Lower leg skin (tissue), 4 donors: Measurements from ENCODE around the gene VPS52. TPM values are rescaled to one million over a fixed set of nuclear protein-coding genes. Genes with fewer than 3 reads are reported as not detected.

Experiments
- DNase-seq, 2 donors: peaks; one replicate each; pipeline ENCODE4 v3.0.0-alpha.2; 2019; ENCODE audit warnings: low spot score in 2 of 2
- H3K4me3 ChIP-seq: fragments of 200-600 bp; sonication (generic); 2 replicates; pipeline ENCODE4 v1.5.1; 2017; ENCODE audit warnings: mild to moderate bottlenecking, low read depth; ENCODE audit not compliant: poor library complexity, severe bottlenecking
- CTCF ChIP-seq, 3 donors: fragments of 450-650 bp; IDR thresholded peaks; one replicate each; pipeline ENCODE4 v1.5.1; 2016; ENCODE audit warnings: antibody characterized with exemption in 3 of 3, mild to moderate bottlenecking in 3 of 3, moderate library complexity in 2 of 3
- POLR2A ChIP-seq, 2 donors: fragments of 450-650 bp; IDR thresholded peaks; one replicate each; pipeline ENCODE4 v1.6.1; 2016 to 2017; ENCODE audit warnings: antibody characterized with exemption in 2 of 2, mild to moderate bottlenecking in 1 of 2, moderate library complexity in 1 of 2
- WGBS, 2 donors: methylation state at CpG; one replicate each; pipeline ENCODE4 v1.1.5; 2018; 5-methylcytosine and 5-hydroxymethylcytosine counted together
- intact Hi-C: fragments of 100-400 bp; cut with DNase I; formaldehyde crosslinking; loops from one replicate; pipeline ENCODE4 v1.15.0; 2023; ENCODE audit warnings: low total_unique reads
- total RNA-seq, 4 donors: library from RNA; depleted of rRNA; stranded (reverse); fragments of >200 nt; gene quantifications; one replicate each; pipeline ENCODE4 v1.1.0, GENCODE V29; 2016

VPS52 gene
- total RNA-seq, 4 donors from 2014 or later: 33.3 to 51.0 (median 44.4) TPM

- TF ChIP-seq CTCF (IDR thresholded peaks at IDR 0.05): no peak
- TF ChIP-seq POLR2A (IDR thresholded peaks at IDR 0.05): no peak
- DNase-seq: peak in 1 of 2 donors; percentile 23
- no peak overlapping the region for H3K4me3 ChIP-seq
- intact Hi-C loops: no loop called here
- WGBS, 2 donors: 68 to 78% methylated on average over 3 of the region's 3 CpGs
These were observed 54.0 kb downstream of the VPS52 start for GRCh38 chr6:33217681-33218080.

GRCh38 chr6:33217246-33217645, 54.4 kb downstream of the VPS52 start:
- intact Hi-C loops: no loop called here
- no peak for TF ChIP-seq POLR2A (IDR thresholded peaks at IDR 0.05)
- no peak for TF ChIP-seq CTCF (IDR thresholded peaks at IDR 0.05)
- 62 to 72% methylated on average over 6 of the region's 6 CpGs for WGBS, 2 donors
- H3K4me3 ChIP-seq: no peak overlapping the region
- DNase-seq: no peak

GRCh38 chr6:33216117-33216649, 55.5 kb downstream of the VPS52 start:
- DNase-seq: peak in 1 of 2 donors; percentile 57
- WGBS, 2 donors: 86 to 89% methylated on average over 2 to 4 of the region's 4 CpGs
- intact Hi-C loops: no loop called here
- no peak overlapping the region for H3K4me3 ChIP-seq
- TF ChIP-seq POLR2A (IDR thresholded peaks at IDR 0.05) (no peak), CTCF (IDR thresholded peaks at IDR 0.05) (no peak)

GRCh38 chr6:33215271-33216116, 56.2 kb downstream of the VPS52 start:
- DNase-seq: peak in 1 of 2 donors; percentile 61
- H3K4me3 ChIP-seq: no peak overlapping the region
- WGBS, 2 donors: 75 to 84% methylated on average over 7 to 8 of the region's 9 CpGs
- intact Hi-C loops: no loop called here
- TF ChIP-seq POLR2A (IDR thresholded peaks at IDR 0.05) (no peak), CTCF (IDR thresholded peaks at IDR 0.05) (no peak)

GRCh38 chr6:33213989-33214335, 57.7 kb downstream of the VPS52 start:
- WGBS, 2 donors: 11 to 21% methylated on average over 9 of the region's 9 CpGs
- DNase-seq: peak in 1 of 2 donors; percentile 80
- intact Hi-C loops: no loop called here
- TF ChIP-seq POLR2A (IDR thresholded peaks at IDR 0.05) (no peak), CTCF (IDR thresholded peaks at IDR 0.05) (no peak)
- H3K4me3 ChIP-seq: no peak overlapping the region
